Mesenchymal stem cell (in vitro differentiated cells and primary cell): ENCODE measurements around the gene CEP104.

Experiments
- DNase-seq: peaks from one replicate; pipeline ENCODE4 v3.0.0-alpha.2; 2013
- H2AFZ ChIP-seq: one replicate; pipeline ENCODE4 v1.6.1; 2013; ENCODE audit warnings: low read depth, mild to moderate bottlenecking, control low read depth, inconsistent platforms, low read length, moderate library complexity
- H2AK5ac ChIP-seq: 2 replicates; pipeline ENCODE4 v1.6.1; 2013; ENCODE audit warnings: low read length, moderate library complexity, mild to moderate bottlenecking, inconsistent platforms; ENCODE audit not compliant: severe bottlenecking
- H2BK120ac ChIP-seq: one replicate; pipeline ENCODE4 v1.6.1; 2013; ENCODE audit warnings: low read depth, mild to moderate bottlenecking, inconsistent platforms, low read length, moderate library complexity
- H2BK12ac ChIP-seq, 2 experiments: one replicate each; pipeline ENCODE4 v1.6.1; 2013; ENCODE audit warnings: inconsistent platforms in 2 of 2, low read length in 2 of 2, mild to moderate bottlenecking in 2 of 2, moderate library complexity in 2 of 2, control low read depth in 1 of 2
- H2BK15ac ChIP-seq: one replicate; pipeline ENCODE4 v1.6.1; 2013; ENCODE audit warnings: mild to moderate bottlenecking, low read depth, inconsistent platforms; ENCODE audit not compliant: poor library complexity, severe bottlenecking
- H2BK5ac ChIP-seq: 2 replicates; pipeline ENCODE4 v1.6.1; 2013; ENCODE audit warnings: low read depth, mild to moderate bottlenecking, low read length, control low read depth, inconsistent platforms; ENCODE audit not compliant: poor library complexity, severe bottlenecking
- H3K14ac ChIP-seq, 2 experiments: one replicate each; pipeline ENCODE4 v1.6.1; 2013; ENCODE audit warnings: inconsistent platforms in 2 of 2, low read length in 2 of 2, control low read depth in 1 of 2, mild to moderate bottlenecking in 1 of 2, moderate library complexity in 1 of 2
- H3K18ac ChIP-seq, 2 experiments: one replicate each; pipeline ENCODE4 v1.6.1; 2013; ENCODE audit warnings: inconsistent platforms in 2 of 2, low read length in 2 of 2, control low read depth in 1 of 2, low read depth in 1 of 2, mild to moderate bottlenecking in 1 of 2
- H3K23ac ChIP-seq, 2 experiments: one replicate each; pipeline ENCODE4 v1.6.1; 2013; ENCODE audit warnings: inconsistent platforms in 2 of 2, low read length in 2 of 2, mild to moderate bottlenecking in 2 of 2, moderate library complexity in 2 of 2, control low read depth in 1 of 2
- H3K27ac ChIP-seq: 2 replicates; pipeline ENCODE4 v1.5.1; 2013; ENCODE audit warnings: mild to moderate bottlenecking, moderate library complexity, low read length, control low read depth, inconsistent platforms; ENCODE audit not compliant: poor library complexity, severe bottlenecking
- H3K27me3 ChIP-seq, 2 experiments: 2 replicates each; pipeline versions ENCODE4 v1.6.1 to v1.7.0; 2013; ENCODE audit warnings: low read length in 2 of 2, mild to moderate bottlenecking in 2 of 2, moderate library complexity in 2 of 2, control low read depth in 1 of 2, inconsistent platforms in 1 of 2; ENCODE audit not compliant: control insufficient read depth in 1 of 2, insufficient read depth in 1 of 2
- H3K36me3 ChIP-seq, 2 experiments: 2 replicates each; pipeline versions ENCODE4 v1.6.1 to v1.7.0; 2013; ENCODE audit warnings: low read length in 2 of 2, control low read depth in 1 of 2, inconsistent platforms in 1 of 2, low read depth in 1 of 2, mild to moderate bottlenecking in 1 of 2; ENCODE audit not compliant: insufficient read depth in 2 of 2, control insufficient read depth in 1 of 2
- H3K4ac ChIP-seq, 2 experiments: one replicate each; pipeline ENCODE4 v1.6.1; 2013; ENCODE audit warnings: inconsistent platforms in 2 of 2, low read length in 2 of 2, mild to moderate bottlenecking in 2 of 2, moderate library complexity in 2 of 2, control low read depth in 1 of 2, low read depth in 1 of 2
- H3K4me1 ChIP-seq: 2 replicates; pipeline ENCODE4 v1.6.1; 2013; ENCODE audit warnings: low read depth, low read length, control low read depth; ENCODE audit not compliant: control insufficient read depth, insufficient read depth
- H3K4me2 ChIP-seq: 2 replicates; pipeline ENCODE4 v1.6.1; 2013; ENCODE audit warnings: low read length, mild to moderate bottlenecking, inconsistent platforms; ENCODE audit not compliant: poor library complexity, severe bottlenecking
- H3K4me3 ChIP-seq, 2 experiments: 2 replicates each; pipeline versions ENCODE4 v1.5.1 to v1.7.0; 2013; ENCODE audit warnings: low read length in 2 of 2, mild to moderate bottlenecking in 2 of 2, control low read depth in 1 of 2, low read depth in 1 of 2; ENCODE audit not compliant: insufficient read depth in 1 of 2
- H3K79me1 ChIP-seq: replicated peaks from 2 replicates; pipeline ENCODE4 v1.6.1; 2013; ENCODE audit warnings: mild to moderate bottlenecking, control low read depth, low read length, inconsistent platforms; ENCODE audit not compliant: poor library complexity, severe bottlenecking
- H3K9ac ChIP-seq: 2 replicates; pipeline ENCODE4 v1.7.0; 2013; ENCODE audit warnings: mild to moderate bottlenecking, low read length, moderate library complexity
- H3K9me3 ChIP-seq: 2 replicates; pipeline ENCODE4 v1.7.0; 2013; ENCODE audit warnings: mild to moderate bottlenecking, low read length; ENCODE audit not compliant: control insufficient read depth
- H4K8ac ChIP-seq: one replicate; pipeline ENCODE4 v1.6.1; 2013; ENCODE audit warnings: inconsistent platforms, mild to moderate bottlenecking, low read length, moderate library complexity
- H4K91ac ChIP-seq: one replicate; pipeline ENCODE4 v1.6.1; 2013; ENCODE audit warnings: mild to moderate bottlenecking, low read length, inconsistent platforms
- WGBS: methylation state at CpG from one replicate; pipeline ENCODE4 v1.1.7; 2013; ENCODE audit warnings: mixed read lengths; 5-methylcytosine and 5-hydroxymethylcytosine counted together

CEP104 gene

GRCh38 chr1:3821908-3822307 is 35.1 kb downstream of the CEP104 start:
- no peak overlapping the region for H3K4ac ChIP-seq
- no peak overlapping the region for H3K9ac ChIP-seq
- H3K14ac ChIP-seq: no peak overlapping the region
- peaks cover 1% of the 10 kb centered on the region for H3K79me1 ChIP-seq
- no peak overlapping the region for H3K4me3 ChIP-seq
- 97% methylated on average over 15 of the region's 15 CpGs for WGBS
- no peak for DNase-seq
- no peak overlapping the region for H3K4me2 ChIP-seq
- H2BK5ac ChIP-seq: no peak overlapping the region
- H3K4me1 ChIP-seq: peaks cover 15% of the 10 kb centered on the region
- no peak overlapping the region for H3K27ac ChIP-seq
- H4K8ac ChIP-seq: no peak overlapping the region
- no peak overlapping the region for H2BK15ac ChIP-seq
- H3K23ac ChIP-seq: no peak overlapping the region
- H4K91ac ChIP-seq: no peak overlapping the region
- H2AK5ac ChIP-seq: no peak overlapping the region
- no peak overlapping the region for H3K18ac ChIP-seq
- H3K27me3 ChIP-seq: no peaks in the 10 kb centered on the region
- H2BK12ac ChIP-seq: no peak overlapping the region
- H3K9me3 ChIP-seq: no peaks in the 10 kb centered on the region
- peaks cover 74 to 84% of the 10 kb centered on the region in 2 experiments for H3K36me3 ChIP-seq
- no peak overlapping the region for H2AFZ ChIP-seq
- no peak overlapping the region for H2BK120ac ChIP-seq

GRCh38 chr1:3821447-3821846 is 35.6 kb downstream of the CEP104 start:
- no peak overlapping the region for H2BK15ac ChIP-seq
- no peak overlapping the region for H3K27ac ChIP-seq
- no peak overlapping the region for H3K14ac ChIP-seq
- no peak overlapping the region for H3K9ac ChIP-seq
- no peak overlapping the region for H3K4me3 ChIP-seq
- no peaks in the 10 kb centered on the region for H3K27me3 ChIP-seq
- no peak overlapping the region for H2AFZ ChIP-seq
- peaks cover 74 to 82% of the 10 kb centered on the region in 2 experiments for H3K36me3 ChIP-seq
- no peak overlapping the region for H3K4ac ChIP-seq
- no peak overlapping the region for H3K4me2 ChIP-seq
- peaks cover 1% of the 10 kb centered on the region for H3K79me1 ChIP-seq
- H3K23ac ChIP-seq: no peak overlapping the region
- H3K9me3 ChIP-seq: no peaks in the 10 kb centered on the region
- peaks cover 15% of the 10 kb centered on the region for H3K4me1 ChIP-seq
- H4K91ac ChIP-seq: no peak overlapping the region
- H2BK12ac ChIP-seq: no peak overlapping the region
- no peak overlapping the region for H3K18ac ChIP-seq
- no peak overlapping the region for H4K8ac ChIP-seq
- no peak for DNase-seq
- no peak overlapping the region for H2AK5ac ChIP-seq
- no peak overlapping the region for H2BK5ac ChIP-seq
- no peak overlapping the region for H2BK120ac ChIP-seq
- WGBS: 93% methylated on average over 13 of the region's 13 CpGs

GRCh38 chr1:3821004-3821403 is 36.0 kb downstream of the CEP104 start:
- peaks cover 74 to 82% of the 10 kb centered on the region in 2 experiments for H3K36me3 ChIP-seq
- no peak overlapping the region for H2AFZ ChIP-seq
- H2BK5ac ChIP-seq: no peak overlapping the region
- no peak overlapping the region for H3K4ac ChIP-seq
- H3K9ac ChIP-seq: no peak overlapping the region
- no peak overlapping the region for H3K18ac ChIP-seq
- H2BK120ac ChIP-seq: no peak overlapping the region
- no peaks in the 10 kb centered on the region for H3K9me3 ChIP-seq
- H3K14ac ChIP-seq: no peak overlapping the region
- peaks cover 1% of the 10 kb centered on the region for H3K79me1 ChIP-seq
- H3K27ac ChIP-seq: peak overlapping the region; percentile 28
- H3K4me3 ChIP-seq: no peak overlapping the region
- H4K8ac ChIP-seq: no peak overlapping the region
- no peak overlapping the region for H4K91ac ChIP-seq
- peak overlapping the region in 1 of 2 experiments; percentile 47 for H3K23ac ChIP-seq
- H3K4me1 ChIP-seq: peaks cover 15% of the 10 kb centered on the region
- H3K27me3 ChIP-seq: no peaks in the 10 kb centered on the region
- DNase-seq: no peak
- no peak overlapping the region for H2AK5ac ChIP-seq
- no peak overlapping the region for H2BK15ac ChIP-seq
- no peak overlapping the region for H3K4me2 ChIP-seq
- H2BK12ac ChIP-seq: no peak overlapping the region
- 93% methylated on average over 6 of the region's 6 CpGs for WGBS

GRCh38 chr1:3820316-3820715 is 36.7 kb downstream of the CEP104 start:
- H3K79me1 ChIP-seq: peaks cover 1% of the 10 kb centered on the region
- H4K91ac ChIP-seq: no peak overlapping the region
- H3K4me1 ChIP-seq: peaks cover 13% of the 10 kb centered on the region
- H3K23ac ChIP-seq: no peak overlapping the region
- 97% methylated on average over 5 of the region's 8 CpGs for WGBS
- H2BK120ac ChIP-seq: no peak overlapping the region
- no peak overlapping the region for H3K18ac ChIP-seq
- H2BK12ac ChIP-seq: no peak overlapping the region
- H2AFZ ChIP-seq: no peak overlapping the region
- no peak overlapping the region for H4K8ac ChIP-seq
- no peak overlapping the region for H2AK5ac ChIP-seq
- no peak overlapping the region for H3K4me3 ChIP-seq
- no peak overlapping the region for H3K14ac ChIP-seq
- no peaks in the 10 kb centered on the region for H3K27me3 ChIP-seq
- no peak for DNase-seq
- no peak overlapping the region for H2BK5ac ChIP-seq
- H3K4ac ChIP-seq: no peak overlapping the region
- H3K9ac ChIP-seq: no peak overlapping the region
- H3K27ac ChIP-seq: no peak overlapping the region
- no peak overlapping the region for H2BK15ac ChIP-seq
- peaks cover 74 to 82% of the 10 kb centered on the region in 2 experiments for H3K36me3 ChIP-seq
- H3K9me3 ChIP-seq: no peaks in the 10 kb centered on the region
- H3K4me2 ChIP-seq: no peak overlapping the region
